Smooth muscle cell (in vitro differentiated cells): ENCODE data around the gene DBH. TPM values are rescaled to one million over a fixed set of nuclear protein-coding genes. Genes with fewer than 3 reads are reported as not detected.

Experiments
- DNase-seq: peaks from one replicate; lab custom pipeline; 2025; ENCODE audit not compliant: unreplicated experiment; lab: John Stamatoyannopoulos, UW
- H2AFZ ChIP-seq: fragments of 200-600 bp; sonication (generic); 2 replicates; pipeline ENCODE4 v1.6.0; 2016; ENCODE audit warnings: antibody characterized with exemption, low read depth, mild to moderate bottlenecking
- H3F3A ChIP-seq: fragments of 200-600 bp; sonication (generic); 2 replicates; pipeline ENCODE4 v1.6.0; 2017; ENCODE audit warnings: antibody characterized with exemption, low read depth
- H3K27ac ChIP-seq: fragments of 200-600 bp; sonication (generic); 2 replicates; pipeline ENCODE4 v1.5.1; 2016; ENCODE audit warnings: low read depth, mild to moderate bottlenecking
- H3K27me3 ChIP-seq: fragments of 200-600 bp; sonication (generic); 2 replicates; pipeline ENCODE4 v1.6.1; 2016; ENCODE audit warnings: low read depth, mild to moderate bottlenecking
- H3K36me3 ChIP-seq: fragments of 200-600 bp; sonication (generic); 2 replicates; pipeline ENCODE4 v1.5.1; 2016; ENCODE audit warnings: low read depth
- H3K4me1 ChIP-seq: fragments of 200-600 bp; sonication (generic); 2 replicates; pipeline ENCODE4 v1.5.1; 2016; ENCODE audit warnings: low read depth
- H3K4me2 ChIP-seq: fragments of 200-600 bp; sonication (generic); 2 replicates; pipeline ENCODE4 v1.6.0; 2016; ENCODE audit warnings: mild to moderate bottlenecking
- H3K4me3 ChIP-seq: fragments of 200-600 bp; sonication (generic); 2 replicates; pipeline ENCODE4 v1.5.1; 2016; ENCODE audit warnings: mild to moderate bottlenecking
- H3K79me2 ChIP-seq: fragments of 200-600 bp; sonication (generic); 2 replicates; pipeline ENCODE4 v1.6.0; 2016; ENCODE audit warnings: low read depth, mild to moderate bottlenecking
- H3K9ac ChIP-seq: fragments of 200-600 bp; sonication (generic); 2 replicates; pipeline ENCODE4 v1.6.0; 2016; ENCODE audit warnings: low read depth
- H3K9me3 ChIP-seq: fragments of 200-600 bp; sonication (generic); replicated peaks from 2 replicates; pipeline ENCODE4 v1.5.1; 2016; ENCODE audit warnings: low read depth
- H4K20me1 ChIP-seq: fragments of 200-600 bp; sonication (generic); 2 replicates; pipeline ENCODE4 v1.6.0; 2016; ENCODE audit warnings: low read depth
- CTCF ChIP-seq: fragments of 200-600 bp; sonication (generic); IDR thresholded peaks from 2 replicates; pipeline ENCODE4 v1.5.1; 2017; ENCODE audit warnings: borderline replicate concordance, mild to moderate bottlenecking, antibody characterized with exemption; ENCODE audit not compliant: insufficient read depth, poor library complexity, severe bottlenecking
- WGBS: methylation state at CpG from one replicate; pipeline ENCODE4 v1.1.7; 2016; ENCODE audit warnings: low lambda C conversion rate; 5-methylcytosine and 5-hydroxymethylcytosine counted together
- polyA plus RNA-seq: library from polyadenylated mRNA; unstranded; fragments of >200 nt; fragmentation: Nextera tagmentation; extraction: Ambion mirVana; gene quantifications from 2 replicates; pipeline ENCODE4 v1.2.1, GENCODE V29; 2016
- total RNA-seq: library from RNA; depleted of rRNA; stranded (reverse); fragments of >200 nt; gene quantifications from 2 replicates; pipeline ENCODE4 v1.2.3, GENCODE V29; 2014

Gene DBH
- total and polyA plus RNA-seq, 2 experiments from 2014 or later = 0.22 TPM; not detected in 1

GRCh38 chr9:133635098-133635497, 1.1 kb upstream of the DBH start:
- Histone ChIP-seq H2AFZ (no peak overlapping the region), H3K4me3 (no peak overlapping the region), H3K9me3 (no peaks in the 10 kb centered on the region), H3K4me2 (no peak overlapping the region), H3K36me3 (no peaks in the 10 kb centered on the region), H3K9ac (no peak overlapping the region), H3K27ac (no peak overlapping the region), H3K27me3 (no peaks in the 10 kb centered on the region), H3K4me1 (peaks cover 9% of the 10 kb centered on the region), H3F3A (no peaks in the 10 kb centered on the region), H4K20me1 (no peaks in the 10 kb centered on the region), H3K79me2 (no peaks in the 10 kb centered on the region)
- TF ChIP-seq CTCF = no peak
- 67% methylated on average over 6 of the region's 6 CpGs for WGBS
- no peak for DNase-seq

GRCh38 chr9:133636902-133637301, 739 bp downstream of the DBH start:
- no peaks in the 10 kb centered on the region for H4K20me1 ChIP-seq
- no peaks in the 10 kb centered on the region for H3F3A ChIP-seq
- no peak overlapping the region for H3K4me3 ChIP-seq
- H3K79me2 ChIP-seq = no peaks in the 10 kb centered on the region
- TF ChIP-seq CTCF = no peak
- no peaks in the 10 kb centered on the region for H3K9me3 ChIP-seq
- no peak for DNase-seq
- no peak overlapping the region for H3K27ac ChIP-seq
- no peak overlapping the region for H3K9ac ChIP-seq
- H2AFZ ChIP-seq = no peak overlapping the region
- no peaks in the 10 kb centered on the region for H3K27me3 ChIP-seq
- no peaks in the 10 kb centered on the region for H3K36me3 ChIP-seq
- 95% methylated on average over 12 of the region's 12 CpGs for WGBS
- H3K4me2 ChIP-seq = no peak overlapping the region
- peaks cover 9% of the 10 kb centered on the region for H3K4me1 ChIP-seq

GRCh38 chr9:133637451-133638055, 1.4 kb downstream of the DBH start:
- no peaks in the 10 kb centered on the region for H3K79me2 ChIP-seq
- no peak overlapping the region for H3K27ac ChIP-seq
- no peak for DNase-seq
- no peaks in the 10 kb centered on the region for H3K9me3 ChIP-seq
- no peak overlapping the region for H3K4me2 ChIP-seq
- H4K20me1 ChIP-seq = no peaks in the 10 kb centered on the region
- H2AFZ ChIP-seq = no peak overlapping the region
- H3K9ac ChIP-seq = no peak overlapping the region
- no peaks in the 10 kb centered on the region for H3K27me3 ChIP-seq
- H3K4me3 ChIP-seq = no peak overlapping the region
- no peaks in the 10 kb centered on the region for H3K36me3 ChIP-seq
- no peak for TF ChIP-seq CTCF
- H3K4me1 ChIP-seq = peaks cover 9% of the 10 kb centered on the region
- no peaks in the 10 kb centered on the region for H3F3A ChIP-seq
- WGBS = 89% methylated on average over 12 of the region's 12 CpGs

- H3K27me3 ChIP-seq = no peaks in the 10 kb centered on the region
Observed at GRCh38 chr9:133638076-133638475, 1.9 kb downstream of the DBH start.

More at GRCh38 chr9:133638076-133638475, 1.9 kb downstream of the DBH start:
- Histone ChIP-seq H3K36me3 (no peaks in the 10 kb centered on the region), H3K4me2 (no peak overlapping the region), H4K20me1 (no peaks in the 10 kb centered on the region), H3K27ac (no peak overlapping the region), H3K4me3 (no peak overlapping the region), H3K4me1 (peaks cover 9% of the 10 kb centered on the region), H3K79me2 (no peaks in the 10 kb centered on the region), H2AFZ (no peak overlapping the region), H3K9me3 (no peaks in the 10 kb centered on the region), H3F3A (no peaks in the 10 kb centered on the region), H3K9ac (no peak overlapping the region)
- WGBS = 87% methylated on average over 8 of the region's 8 CpGs
- no peak for DNase-seq
- TF ChIP-seq CTCF = no peak
